AG09319 (cell line): ENCODE measurements around the gene TIGD1.
"Not testable (repeated sequence)": the region's sequence is repeated elsewhere in the genome, so short reads cannot be mapped to it uniquely, and the experiment has no call there.

Experiments used
- DNase-seq: peaks from one replicate; pipeline ENCODE4 v3.0.0-alpha.2; 2010; ENCODE audit warnings: low read depth; ENCODE audit errors: extremely low read depth
- TF ChIP-seq, protein P1 (sequence below): IDR thresholded peaks from 2 replicates; pipeline ENCODE4 v1.5.1; 2011; ENCODE audit warnings: low read depth, mild to moderate bottlenecking, inconsistent platforms, low read length, moderate library complexity

Gene TIGD1

GRCh38 chr2:232577841-232578240, 27.5 kb upstream of the TIGD1 start:
- TF ChIP-seq, protein P1, sequence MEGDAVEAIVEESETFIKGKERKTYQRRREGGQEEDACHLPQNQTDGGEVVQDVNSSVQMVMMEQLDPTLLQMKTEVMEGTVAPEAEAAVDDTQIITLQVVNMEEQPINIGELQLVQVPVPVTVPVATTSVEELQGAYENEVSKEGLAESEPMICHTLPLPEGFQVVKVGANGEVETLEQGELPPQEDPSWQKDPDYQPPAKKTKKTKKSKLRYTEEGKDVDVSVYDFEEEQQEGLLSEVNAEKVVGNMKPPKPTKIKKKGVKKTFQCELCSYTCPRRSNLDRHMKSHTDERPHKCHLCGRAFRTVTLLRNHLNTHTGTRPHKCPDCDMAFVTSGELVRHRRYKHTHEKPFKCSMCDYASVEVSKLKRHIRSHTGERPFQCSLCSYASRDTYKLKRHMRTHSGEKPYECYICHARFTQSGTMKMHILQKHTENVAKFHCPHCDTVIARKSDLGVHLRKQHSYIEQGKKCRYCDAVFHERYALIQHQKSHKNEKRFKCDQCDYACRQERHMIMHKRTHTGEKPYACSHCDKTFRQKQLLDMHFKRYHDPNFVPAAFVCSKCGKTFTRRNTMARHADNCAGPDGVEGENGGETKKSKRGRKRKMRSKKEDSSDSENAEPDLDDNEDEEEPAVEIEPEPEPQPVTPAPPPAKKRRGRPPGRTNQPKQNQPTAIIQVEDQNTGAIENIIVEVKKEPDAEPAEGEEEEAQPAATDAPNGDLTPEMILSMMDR = no peak
- DNase-seq = no peak

DNA sequence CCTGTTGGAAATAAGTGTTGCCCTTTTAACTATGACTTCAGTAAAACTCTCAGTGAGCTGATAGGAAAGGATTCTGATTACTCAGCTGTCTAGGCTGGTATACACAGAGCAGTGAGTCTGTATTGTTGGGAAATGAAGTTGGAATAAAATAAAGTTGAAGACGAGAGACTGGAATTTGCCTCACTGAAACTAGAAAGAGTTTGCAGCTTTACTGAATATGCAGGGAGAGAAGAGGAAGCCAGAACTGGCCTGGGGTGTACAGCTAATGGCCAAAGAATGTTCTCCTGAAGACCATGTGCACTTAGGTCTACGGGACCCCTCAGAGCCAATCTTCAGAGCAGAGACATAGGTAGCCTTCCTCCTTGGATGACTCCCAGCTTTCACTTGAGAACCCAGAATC, 26.6 kb upstream of the TIGD1 start:
- TF ChIP-seq, protein P1 = no peak
- DNase-seq = no peak

DNA sequence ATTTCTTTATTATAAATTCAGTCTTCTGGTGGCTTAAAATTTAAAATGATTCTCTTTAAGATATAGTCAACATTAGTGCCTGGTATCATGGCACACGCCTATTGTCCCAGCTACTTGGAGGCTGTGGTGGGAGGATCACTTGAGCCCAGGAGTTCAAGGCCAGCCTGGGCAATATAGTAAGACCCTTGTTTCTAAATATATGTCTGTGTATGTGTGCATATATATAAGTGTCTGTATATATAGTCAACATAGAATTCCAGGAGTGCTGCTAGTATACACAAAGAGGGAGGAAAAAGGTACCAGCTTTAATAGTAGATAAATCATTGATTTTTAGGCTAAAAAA, 25.0 kb upstream of the TIGD1 start:
- no peak for DNase-seq
- TF ChIP-seq, protein P1 = no peak

GRCh38 chr2:232574674-232575403, 24.5 kb upstream of the TIGD1 start:
- TF ChIP-seq, protein P1 = no peak
- DNase-seq = peak; percentile 43

GRCh38 chr2:232573771-232574435, 23.5 kb upstream of the TIGD1 start:
- TF ChIP-seq, protein P1 = no peak
- DNase-seq = no peak

DNA sequence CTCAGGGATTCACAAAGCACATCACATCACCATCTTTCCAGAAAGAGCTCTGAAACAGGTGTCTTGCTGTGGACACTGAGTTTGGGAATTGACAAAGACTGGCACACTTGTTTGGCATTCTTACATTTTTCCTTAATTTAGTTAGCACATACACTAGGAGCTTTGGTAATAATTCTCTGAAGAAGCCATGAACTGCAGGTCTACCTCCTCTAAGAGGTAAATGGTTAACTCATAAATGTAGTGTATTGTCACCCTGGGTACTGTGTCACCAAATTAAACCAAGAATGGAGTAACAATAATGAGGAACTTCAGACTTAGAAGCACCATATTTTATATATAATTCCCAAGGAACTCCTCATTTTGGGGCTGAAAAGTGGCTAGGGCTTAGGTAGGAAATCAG, 22.7 kb upstream of the TIGD1 start:
- TF ChIP-seq, protein P1 = no peak
- DNase-seq = no peak

DNA sequence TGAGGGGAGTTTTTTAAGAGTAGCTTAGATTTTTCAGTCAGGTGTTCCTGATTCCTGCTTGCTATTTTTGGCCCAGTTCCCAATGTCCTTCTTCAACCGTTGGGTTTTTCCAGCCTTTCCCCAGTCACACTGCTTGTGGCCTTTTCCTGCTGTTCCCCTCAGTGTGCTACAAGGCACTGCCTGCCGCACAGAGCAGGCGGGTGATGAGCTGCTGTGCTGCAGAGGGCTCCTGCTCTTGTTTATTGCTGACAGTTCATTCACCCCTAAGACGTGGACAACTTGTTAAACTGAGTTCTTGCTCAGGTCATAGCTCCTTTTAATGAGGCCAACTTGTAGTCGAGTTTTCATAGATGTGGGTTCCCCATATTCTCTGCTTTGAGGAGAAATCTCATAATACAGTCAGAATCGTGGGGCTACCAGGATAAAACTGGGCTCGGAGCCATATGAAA, 20.7 kb upstream of the TIGD1 start:
- TF ChIP-seq, protein P1 = no peak
- DNase-seq = no peak

- DNase-seq = not testable (repeated sequence)
These were observed 20.1 kb upstream of the TIGD1 start for GRCh38 chr2:232570481-232570880.
